BJ (cell line): ENCODE measurements around the gene IMPG2. TPM values are rescaled to one million over a fixed set of nuclear protein-coding genes. Genes with fewer than 3 reads are reported as not detected.

ENCODE experiments used
- CTCF ChIA-PET: fragments of 350-600 bp; formaldehyde crosslinking; extraction: SDS; loops from one replicate; lab custom pipeline; 2021; ENCODE audit warnings: antibody characterized with exemption, inconsistent platforms; lab: Yijun Ruan, JAX
- POLR2A ChIA-PET: fragments of 300-600 bp; sonication (Branson Sonifier 250); formaldehyde crosslinking; extraction: SDS; loops from one replicate; lab custom pipeline; 2021; ENCODE audit warnings: antibody characterized with exemption; lab: Charles Lee
- DNase-seq: peaks from one replicate; pipeline ENCODE4 v3.0.0-alpha.2; 2011; ENCODE audit warnings: low read depth
- H3K27me3 ChIP-seq: 2 replicates; pipeline ENCODE4 v1.6.0; 2011; ENCODE audit warnings: low read length; ENCODE audit not compliant: control insufficient read depth, insufficient read depth
- H3K36me3 ChIP-seq: 2 replicates; pipeline ENCODE4 v1.5.1; 2011; ENCODE audit warnings: low read length; ENCODE audit not compliant: control insufficient read depth, insufficient read depth
- H3K4me3 ChIP-seq: 2 replicates; pipeline ENCODE4 v1.5.1; 2011; ENCODE audit warnings: low read depth, mild to moderate bottlenecking, control low read depth, low read length
- CTCF ChIP-seq: IDR thresholded peaks from 2 replicates; pipeline ENCODE4 v1.5.1; 2011; ENCODE audit warnings: low read depth, mild to moderate bottlenecking, control low read depth, inconsistent platforms, low read length, moderate library complexity; ENCODE audit not compliant: insufficient read depth
- polyA plus RNA-seq: library from polyadenylated mRNA; depleted of rRNA; stranded (reverse); fragments of >200 nt; gene quantifications from 2 replicates; pipeline ENCODE4 v1.2.3, GENCODE V29; 2011; rRNA removed

Gene IMPG2
- polyA plus RNA-seq, 1 experiment: 0.10 TPM

- POLR2A ChIA-PET: no interaction called here
- no peak for DNase-seq
- H3K36me3 ChIP-seq: no peaks in the 10 kb centered on the region
- CTCF ChIA-PET: interaction anchor here (0.9 kb wide), 1 partner anchor 267 kb away, joined by 3 read pairs; no protein-coding TSS in a partner anchor
- H3K27me3 ChIP-seq: no peaks in the 10 kb centered on the region
- no peak overlapping the region for H3K4me3 ChIP-seq
- no peak for TF ChIP-seq CTCF
Measured at GRCh38 chr3:101177577-101177976, 142.8 kb downstream of the IMPG2 start.

Other genes starting within 250 kb of the IMPG2 start
- gene SENP7, start 192.6 kb upstream of the IMPG2 start, polyA plus RNA-seq: 4.2 and 9.3 TPM in 2 replicates
- 7.4 and 13.4 TPM in 2 replicates for gene TRMT10C, start 241.3 kb upstream of the IMPG2 start, polyA plus RNA-seq